HG03521 (cell line): Measurements from ENCODE around the gene ZEB2.

ENCODE experiments used
- ATAC-seq: cut with Tn5 transposase; IDR thresholded peaks from one replicate; pipeline ENCODE4 v1.9.1; 2021; ENCODE audit warnings: mild to moderate bottlenecking, moderate library complexity; ENCODE audit not compliant: unreplicated experiment

The ZEB2 gene

GRCh38 chr2:144472911-144473310 is 47.0 kb downstream of the ZEB2 start:
- ATAC-seq: no peak

DNA sequence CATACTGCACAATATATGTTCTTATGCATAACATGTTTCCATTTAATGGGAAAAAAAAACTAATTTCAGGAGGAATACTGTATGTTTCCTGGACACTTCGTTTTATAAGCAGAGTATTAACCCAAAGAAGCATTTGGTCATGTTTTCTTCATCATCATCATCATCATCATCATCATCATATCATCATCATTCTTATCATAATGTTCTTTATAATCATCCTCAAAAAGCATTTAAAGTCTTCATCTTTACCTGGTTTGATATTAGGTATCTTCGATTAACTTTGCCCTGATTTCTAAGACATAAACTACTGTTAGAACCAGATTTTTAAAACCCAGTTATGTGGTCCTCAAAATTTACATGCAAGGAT is 47.9 kb downstream of the ZEB2 start:
- no peak for ATAC-seq

GRCh38 chr2:144471305-144472045 is 48.4 kb downstream of the ZEB2 start:
- ATAC-seq: peak; percentile 83

DNA sequence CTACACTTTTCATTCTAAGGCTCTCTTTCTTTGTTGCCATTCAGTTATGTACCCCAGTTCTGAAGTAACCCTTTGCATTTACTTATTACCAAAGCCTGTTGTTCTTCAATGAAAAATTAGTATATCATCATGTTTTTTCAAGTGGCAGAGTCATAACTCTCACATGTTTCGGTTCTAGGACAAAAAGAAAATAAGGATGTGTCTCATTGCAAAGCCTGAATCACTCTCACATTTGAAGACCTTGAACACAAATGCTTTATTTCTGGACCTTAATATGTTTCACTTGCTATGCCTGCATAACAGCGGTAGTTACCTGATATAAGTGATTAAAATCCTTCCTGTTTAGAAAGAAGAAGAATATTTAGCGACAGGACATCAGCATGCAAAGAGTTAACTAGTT is 49.1 kb downstream of the ZEB2 start:
- no peak for ATAC-seq

DNA sequence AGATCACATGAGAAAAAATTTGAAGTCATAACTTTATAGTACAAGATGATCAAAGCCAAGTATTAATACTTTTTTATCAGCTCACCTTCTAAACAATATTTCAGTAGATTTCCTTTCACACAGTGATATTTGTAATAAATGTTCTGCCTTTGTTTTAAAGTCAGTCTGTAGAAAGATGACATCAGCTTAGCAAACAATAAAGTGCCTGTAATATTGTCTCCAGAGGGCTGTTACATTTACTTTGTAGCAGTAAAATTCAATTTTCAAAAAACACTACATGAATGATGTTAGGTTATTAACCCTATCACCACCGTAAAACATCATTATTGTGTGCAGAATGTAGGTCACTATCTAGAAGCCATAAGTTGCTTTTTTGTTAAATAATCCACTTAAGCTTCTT is 49.6 kb downstream of the ZEB2 start:
- no peak for ATAC-seq

- ATAC-seq: no peak
Observed at GRCh38 chr2:144469798-144470197, 50.1 kb downstream of the ZEB2 start.

GRCh38 chr2:144468823-144469595 is 50.9 kb downstream of the ZEB2 start:
- ATAC-seq: no peak

DNA sequence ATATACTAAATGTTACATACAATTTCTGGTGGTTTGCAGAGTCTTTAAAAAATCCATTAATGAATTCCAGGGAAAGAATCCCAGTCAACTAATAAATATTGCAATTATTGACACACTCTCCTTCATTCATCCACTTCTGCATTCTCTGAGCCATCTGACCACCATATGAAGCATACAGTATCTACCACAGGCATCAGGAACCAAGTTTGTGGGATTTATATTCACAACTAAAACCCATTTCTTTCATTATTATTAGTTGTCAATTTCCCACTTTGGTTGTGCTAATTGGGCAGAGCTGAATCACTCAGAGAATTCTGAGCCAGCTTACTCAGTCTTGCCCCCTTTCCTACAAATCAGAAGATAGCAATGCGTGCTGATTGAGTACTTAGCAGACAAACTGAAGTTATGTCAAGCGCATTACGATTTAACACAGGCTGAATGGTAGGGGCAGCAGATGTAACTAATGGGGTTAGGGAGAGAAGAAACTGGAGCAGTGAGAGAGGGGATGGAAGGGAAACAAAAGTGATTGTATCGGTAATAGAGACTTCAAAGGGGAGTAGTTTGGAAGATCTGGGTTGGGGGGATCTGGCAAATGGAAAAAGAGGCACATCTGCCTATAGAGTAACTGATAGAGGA is 52.3 kb downstream of the ZEB2 start:
- ATAC-seq: no peak

DNA sequence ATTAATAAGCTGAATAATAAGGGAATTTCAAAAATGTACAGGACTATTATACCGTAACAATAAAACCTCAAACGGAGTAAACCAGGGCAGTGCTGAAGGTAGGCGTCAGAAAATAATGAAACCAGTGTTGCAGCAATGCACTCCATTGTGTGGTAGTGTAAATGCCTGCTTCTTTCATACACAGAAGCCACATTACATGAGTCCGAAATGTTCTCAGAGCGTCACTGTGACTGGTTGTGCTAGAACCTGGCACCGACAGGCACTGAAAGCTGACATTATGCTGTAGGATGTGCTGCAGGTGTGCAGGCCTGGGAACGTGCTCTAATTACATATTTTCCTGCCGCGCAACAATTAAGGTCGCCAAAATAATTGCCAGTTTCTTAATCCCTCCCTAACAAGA is 53.3 kb downstream of the ZEB2 start:
- no peak for ATAC-seq

- no peak for ATAC-seq
Observed at GRCh38 chr2:144465749-144466148, 54.2 kb downstream of the ZEB2 start.

- no peak for ATAC-seq
Observed at GRCh38 chr2:144464730-144465129, 55.2 kb downstream of the ZEB2 start.

GRCh38 chr2:144463266-144463665 is 56.7 kb downstream of the ZEB2 start:
- ATAC-seq: no peak

DNA sequence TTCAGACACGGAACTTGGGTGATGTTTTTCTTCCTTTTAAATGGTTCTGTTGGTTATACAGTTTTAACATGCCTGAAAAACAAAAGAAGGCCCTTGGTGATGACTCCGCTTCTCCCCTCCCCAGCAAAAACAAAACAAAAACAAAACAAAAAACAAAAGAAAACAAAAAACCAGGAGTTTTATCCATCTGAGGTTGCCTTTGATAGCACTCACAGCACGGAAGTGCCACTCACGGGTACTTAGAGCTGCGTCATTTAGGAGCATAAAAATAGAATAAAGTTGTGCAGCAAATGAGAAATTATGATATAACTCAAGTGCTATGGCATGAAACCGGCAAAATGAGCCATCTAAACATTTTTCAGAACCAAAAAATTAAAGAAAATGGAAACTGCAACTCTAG is 57.7 kb downstream of the ZEB2 start:
- no peak for ATAC-seq

DNA sequence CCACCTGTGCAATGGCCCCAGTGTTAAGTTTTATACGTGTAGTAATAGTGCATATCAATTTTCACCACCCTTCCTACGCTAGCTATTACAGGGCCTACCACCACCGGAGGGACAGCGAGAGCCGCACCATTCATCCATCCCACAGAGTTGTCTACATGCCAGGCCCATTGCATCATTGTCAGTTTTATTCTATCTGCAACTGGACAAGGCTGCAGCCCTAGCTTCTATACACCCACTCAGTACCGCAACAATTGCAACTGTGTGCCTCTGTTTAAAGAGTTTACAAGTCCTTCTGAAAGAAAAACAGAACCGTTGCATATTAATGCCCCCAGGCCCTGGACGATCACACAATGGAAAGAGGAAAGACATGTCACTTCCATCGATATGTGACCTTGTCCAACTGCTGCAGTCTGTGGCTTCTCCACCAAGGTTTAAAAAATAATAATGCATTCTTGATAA is 58.6 kb downstream of the ZEB2 start:
- ATAC-seq: no peak

GRCh38 chr2:144460727-144461307 is 59.1 kb downstream of the ZEB2 start:
- no peak for ATAC-seq

DNA sequence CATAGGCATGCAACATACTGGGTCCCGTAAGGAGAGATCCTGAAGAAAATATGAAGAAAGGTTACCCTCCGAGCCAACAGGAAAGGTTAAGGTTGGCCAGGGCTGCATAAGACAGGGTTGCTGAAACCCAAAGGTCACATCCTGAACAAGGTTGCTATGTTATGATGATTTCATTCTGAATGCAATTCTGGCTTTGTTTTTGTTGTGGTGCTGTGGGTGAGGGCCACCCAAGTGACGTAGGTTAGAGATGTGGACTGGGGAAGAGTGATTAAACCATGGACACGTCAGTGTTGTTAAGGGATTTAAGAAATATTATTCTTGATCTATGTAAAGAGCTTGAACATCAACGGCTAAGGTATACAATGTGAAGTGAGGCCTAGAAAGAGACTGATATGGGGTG is 60.0 kb downstream of the ZEB2 start:
- ATAC-seq: no peak

- no peak for ATAC-seq
Observed at GRCh38 chr2:144459286-144459685, 60.6 kb downstream of the ZEB2 start.

DNA sequence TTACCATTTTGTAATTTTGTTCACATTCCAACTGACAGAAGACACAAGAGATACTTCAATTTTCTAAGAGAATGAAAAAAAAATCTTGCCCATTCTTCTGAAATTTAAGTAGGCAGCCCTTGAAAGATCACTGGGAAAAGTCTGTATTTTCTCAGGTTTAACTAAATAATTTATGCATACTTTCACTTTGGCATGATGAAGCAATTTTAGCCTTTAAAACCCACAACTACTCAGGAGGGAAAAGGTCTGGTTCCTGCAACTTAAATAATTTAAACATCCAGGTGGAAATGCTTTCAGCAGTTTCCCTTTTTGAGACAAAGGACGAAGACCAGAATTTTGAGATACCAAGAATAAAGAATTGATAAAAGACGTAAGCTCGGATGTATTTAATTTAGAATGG is 61.4 kb downstream of the ZEB2 start:
- no peak for ATAC-seq

DNA sequence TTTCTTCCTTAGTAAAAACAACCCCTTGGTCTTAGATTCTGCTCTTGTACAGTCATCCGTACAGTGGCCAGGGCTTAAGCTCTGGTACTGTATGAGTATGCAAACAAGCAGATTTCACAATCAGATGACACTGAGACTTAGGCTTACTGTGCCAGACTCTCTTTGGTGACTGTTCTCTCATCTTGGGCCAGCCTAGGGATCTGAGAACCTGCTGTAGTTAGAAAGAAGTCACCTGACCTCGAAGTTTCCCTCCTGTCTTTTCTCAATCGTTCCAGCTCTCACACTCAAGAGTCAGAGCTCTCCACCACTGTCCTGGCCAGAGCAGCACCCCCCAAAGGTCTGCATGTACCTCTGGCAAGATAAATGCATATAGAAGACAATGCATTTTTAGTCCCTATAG is 63.2 kb downstream of the ZEB2 start:
- peak; percentile 63 for ATAC-seq

GRCh38 chr2:144455987-144456386 is 63.9 kb downstream of the ZEB2 start:
- ATAC-seq: no peak

DNA sequence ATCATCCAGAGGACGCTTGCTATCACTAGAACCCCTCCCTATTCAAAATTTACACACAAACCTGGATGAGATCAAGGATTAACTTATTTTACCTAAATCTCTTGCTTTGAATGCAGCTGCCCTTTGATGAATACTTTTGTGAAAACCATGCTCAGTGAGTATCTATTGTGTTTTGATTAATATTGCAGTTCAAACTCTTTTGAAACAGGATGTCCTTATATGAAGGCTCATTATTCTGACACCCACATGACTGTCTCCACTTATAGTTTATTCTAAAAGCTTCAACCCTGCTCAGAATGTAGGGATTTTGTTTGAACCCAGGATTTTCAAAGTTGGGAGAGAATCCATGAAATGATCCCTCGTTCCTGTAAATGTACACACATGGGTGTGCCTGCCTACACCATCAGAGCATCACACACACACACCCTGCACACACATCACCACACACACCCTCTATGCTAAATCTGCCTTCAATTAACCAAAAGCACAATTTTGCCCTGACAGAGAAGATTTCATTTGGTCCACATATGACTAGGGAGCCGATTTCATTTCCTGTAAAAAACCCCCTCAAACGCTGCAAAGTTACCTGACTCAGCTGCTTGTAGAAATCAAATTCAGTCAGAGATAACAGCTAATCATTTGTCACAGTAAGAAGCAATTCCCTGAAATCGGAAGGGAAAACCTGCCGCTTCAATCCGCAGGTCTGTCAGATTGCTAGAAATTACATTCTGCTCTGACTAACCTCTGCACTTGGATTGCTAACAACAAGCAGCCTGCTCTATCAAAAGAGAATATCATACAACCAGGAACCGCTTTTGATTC is 65.2 kb downstream of the ZEB2 start:
- no peak for ATAC-seq
